DMS53 (cell line): Measurements from ENCODE around the gene REEP6.

Experiments
- DNase-seq: peaks from one replicate; lab custom pipeline; 2025; lab: John Stamatoyannopoulos, UW

The REEP6 gene

DNA sequence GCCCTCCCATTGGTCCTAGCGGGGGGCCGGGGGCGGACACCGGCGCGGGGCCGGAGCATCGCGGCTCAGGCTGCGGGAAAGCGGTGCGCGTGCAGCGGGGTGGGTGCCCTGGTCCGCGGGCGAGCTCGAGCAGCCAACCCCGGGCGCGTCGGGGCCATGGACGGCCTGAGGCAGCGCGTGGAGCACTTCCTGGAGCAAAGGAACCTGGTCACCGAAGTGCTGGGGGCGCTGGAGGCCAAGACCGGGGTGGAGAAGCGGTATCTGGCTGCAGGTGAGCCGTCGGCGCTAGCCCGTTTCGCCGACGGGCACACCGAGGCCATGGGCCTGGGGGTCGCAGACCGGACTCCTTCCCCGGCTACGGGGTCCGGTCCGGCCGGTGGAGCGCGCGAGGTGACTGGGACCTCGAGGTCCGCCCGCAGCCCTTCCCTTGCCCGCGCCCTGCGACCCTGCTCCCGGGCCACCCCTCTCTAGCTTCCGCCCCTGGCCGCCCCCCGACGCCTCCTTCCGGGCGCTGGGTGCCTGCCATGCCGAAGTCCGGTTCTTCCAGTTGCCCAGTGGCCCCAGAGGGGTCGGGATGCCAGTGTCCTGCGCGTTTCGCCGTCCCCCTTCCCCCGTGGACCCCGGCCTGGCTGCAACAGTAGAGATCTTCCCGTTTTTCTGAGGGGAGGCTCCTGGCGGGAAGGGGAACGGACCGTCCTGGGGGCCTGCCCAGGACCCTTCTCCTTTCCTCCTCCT lies at the start of gene REEP6:
TSS of gene REEP6 (plus strand) at position 68 of the 735 bp plus-strand sequence. CDS start at position 157, 89 bp downstream.
- no peak for DNase-seq

DNA sequence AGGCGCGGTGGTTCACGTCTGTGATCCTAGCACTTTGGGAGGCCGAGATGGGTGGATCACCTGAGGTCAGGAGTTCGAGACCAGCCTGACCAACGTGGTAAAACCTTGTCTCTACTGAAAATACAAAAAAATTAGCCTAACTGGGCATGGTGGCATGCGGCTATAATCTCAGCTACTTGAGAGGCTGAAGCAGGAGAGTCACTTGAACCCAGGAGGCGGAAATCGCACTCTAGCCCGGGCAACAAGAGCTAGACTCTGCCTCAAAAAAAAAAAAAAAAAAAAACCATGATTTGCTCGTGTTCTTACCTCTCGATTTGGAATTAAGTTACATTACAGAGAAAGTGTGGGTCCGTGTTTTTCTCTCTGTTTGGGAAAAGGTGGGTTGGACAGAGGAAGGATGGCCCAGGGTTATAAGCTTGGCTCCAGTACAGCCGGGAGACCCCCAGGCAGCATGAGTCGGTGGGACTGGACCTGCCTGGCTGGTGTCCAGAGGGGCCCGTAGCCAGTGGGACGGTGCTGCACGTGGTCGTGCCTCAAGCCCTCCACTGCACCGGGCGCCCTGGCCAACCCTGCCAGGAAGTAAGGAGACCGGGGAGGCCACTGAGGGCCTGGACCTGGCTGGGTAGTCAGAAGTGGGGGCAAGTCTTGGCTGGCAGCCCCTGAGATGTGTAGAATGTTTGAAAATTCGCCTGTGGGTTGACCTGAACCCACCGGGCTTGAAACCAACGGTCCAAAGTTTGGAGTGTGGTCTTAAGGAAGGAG lies 49.1 kb upstream of the REEP6 start:
- no peak for DNase-seq

DNA sequence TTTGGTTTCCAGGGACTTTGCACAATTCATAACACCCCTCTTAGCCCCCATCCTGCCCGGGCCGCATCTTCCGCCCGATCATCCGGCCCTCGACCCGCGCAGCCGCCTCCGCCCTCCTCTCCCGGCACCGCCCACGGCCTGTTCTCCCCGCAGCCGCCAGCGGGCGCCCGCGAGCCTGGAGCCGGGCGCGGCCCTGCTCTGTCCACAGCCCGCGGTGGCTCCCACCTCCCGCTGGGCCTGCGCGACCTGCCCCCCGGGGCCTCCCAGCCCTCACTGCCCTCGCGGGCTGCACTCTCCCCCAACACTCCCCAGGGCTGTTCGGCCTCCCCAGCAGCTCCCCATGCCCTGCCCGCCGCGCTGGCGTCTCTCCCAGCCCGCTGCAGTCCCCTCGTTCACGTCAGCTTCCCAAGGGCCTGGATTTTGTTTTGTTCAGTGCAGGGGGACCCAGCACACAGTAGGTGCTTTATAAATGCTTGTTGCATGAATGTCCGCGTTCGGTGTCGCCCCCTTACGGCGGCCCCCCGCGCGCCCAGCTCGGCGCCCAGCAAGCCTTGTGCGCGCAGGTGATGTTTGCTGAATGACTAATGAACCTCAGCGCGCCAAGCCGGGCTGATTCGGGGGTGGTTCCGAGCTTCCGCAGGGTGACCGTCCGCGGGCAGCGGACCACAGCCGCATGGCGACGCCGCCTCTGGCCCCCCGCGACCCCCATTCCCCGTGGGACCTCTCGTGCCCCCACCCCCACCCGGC lies 45.6 kb upstream of the REEP6 start:
- peak; percentile 81 for DNase-seq

DNA sequence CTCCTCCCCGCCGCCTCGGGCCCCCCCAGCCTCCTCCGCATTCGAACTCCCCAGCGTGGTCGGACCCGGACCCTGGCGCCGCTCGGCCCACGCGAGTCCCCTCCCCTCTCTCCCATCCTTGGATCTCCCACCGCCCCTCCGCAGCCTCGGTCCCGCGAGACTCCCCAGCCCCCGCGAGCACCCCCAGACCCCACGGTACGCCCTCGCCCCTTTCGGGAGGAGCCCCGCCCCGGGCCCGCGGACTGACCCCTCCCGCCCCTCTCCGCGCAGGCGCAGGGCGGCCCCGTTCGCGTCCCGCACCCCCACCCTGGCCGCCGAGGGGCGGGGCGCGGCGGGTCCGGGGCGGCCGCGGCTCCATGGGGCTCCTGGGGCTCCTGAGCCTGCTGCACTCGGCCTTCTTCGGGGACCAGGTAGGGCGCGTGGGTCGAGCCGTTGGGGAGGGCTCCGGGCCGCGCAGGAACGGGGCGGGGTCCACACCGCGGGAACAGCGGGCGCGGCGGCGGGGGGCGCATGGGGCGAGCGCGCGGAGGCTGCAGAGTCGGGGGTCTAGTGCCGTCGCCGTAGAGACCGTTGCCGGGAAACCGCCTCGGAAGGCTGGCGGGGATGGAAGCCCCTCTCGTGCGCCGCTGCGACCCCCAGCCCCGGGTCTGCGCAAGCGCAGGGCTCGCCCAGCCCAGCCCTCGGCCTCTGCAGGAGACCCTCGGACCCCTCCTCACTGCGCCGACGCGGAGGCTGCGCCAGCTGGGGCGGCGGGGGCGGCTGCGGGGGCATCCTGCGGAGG lies 44.9 kb upstream of the REEP6 start:
- DNase-seq: peak; percentile 80

DNA sequence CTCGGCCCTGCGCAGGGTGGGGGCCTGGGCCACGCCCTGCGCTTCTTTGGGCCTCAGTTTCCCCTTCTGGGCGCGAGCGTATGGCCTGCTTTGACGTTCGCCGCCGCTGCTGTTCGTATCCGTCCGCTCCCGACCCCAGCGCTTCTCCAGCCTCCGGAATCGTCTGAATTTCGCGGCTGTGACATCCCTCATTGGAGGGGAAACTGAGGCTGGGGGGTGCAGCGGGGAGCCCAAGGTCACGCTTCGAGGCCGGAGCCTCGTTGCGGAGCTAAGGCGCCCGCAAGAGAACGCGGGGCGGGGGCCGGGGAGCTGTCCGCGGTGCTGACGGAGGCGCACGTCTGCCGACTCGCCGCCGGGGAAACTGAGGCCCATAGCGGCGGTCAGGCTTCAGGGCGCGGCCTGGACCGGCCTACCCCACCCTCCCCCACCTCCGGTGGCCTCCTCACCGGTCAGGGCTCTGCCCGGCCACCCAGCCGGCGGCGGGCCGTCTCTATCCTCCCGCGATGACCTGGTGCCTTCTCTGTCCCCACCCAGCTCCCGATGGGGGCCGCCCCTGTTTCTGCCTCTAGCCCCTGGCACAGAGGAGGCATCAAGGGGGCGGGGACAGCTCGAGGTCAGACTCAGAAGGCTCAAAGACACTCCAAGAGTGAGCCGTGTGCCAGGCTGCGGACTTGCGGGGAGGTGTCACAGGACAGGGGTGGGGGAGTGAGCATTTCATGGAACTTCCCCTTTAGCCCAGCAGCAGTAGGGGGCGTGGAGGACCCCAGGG lies 44.1 kb upstream of the REEP6 start:
- DNase-seq: peak; percentile 44

DNA sequence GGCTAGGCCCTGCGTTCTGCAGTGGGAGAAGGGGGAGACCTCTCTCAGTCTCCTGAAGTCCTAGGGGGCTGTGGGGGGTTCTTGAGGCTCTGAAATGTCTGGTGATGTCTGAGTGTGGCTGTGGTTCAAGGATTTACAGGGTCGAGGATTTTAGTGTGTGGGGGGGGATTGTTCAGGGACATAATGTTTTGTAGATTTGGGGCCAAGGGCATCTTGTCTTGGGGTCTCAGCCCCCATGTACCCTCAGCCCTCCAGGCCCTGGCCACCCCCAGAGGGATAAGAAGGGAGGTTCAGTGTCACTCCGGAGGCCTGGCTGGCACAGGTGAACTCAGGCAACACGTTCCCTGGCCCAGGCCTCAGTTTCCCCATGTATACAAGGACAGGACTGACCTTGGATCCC lies 43.5 kb upstream of the REEP6 start:
- DNase-seq: no peak

DNA sequence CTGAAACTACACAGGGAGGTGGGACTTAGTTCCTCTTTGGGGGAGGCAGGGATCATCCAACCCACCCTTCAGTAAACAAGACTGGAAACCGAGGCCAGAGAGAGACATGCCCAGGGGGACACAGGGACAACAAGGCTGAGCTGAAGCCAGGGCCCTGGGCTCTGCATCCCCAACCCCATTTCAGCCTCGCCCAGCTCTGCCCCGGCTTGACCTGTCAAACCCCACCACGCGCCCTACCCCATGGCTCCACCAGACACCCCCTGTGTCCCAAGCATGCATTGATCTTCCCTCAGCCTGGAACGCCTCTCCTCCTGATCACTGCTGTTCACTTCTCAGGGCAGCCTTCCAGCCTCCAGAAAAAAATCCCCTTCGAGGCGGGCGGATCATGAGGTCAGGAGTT lies 43.0 kb upstream of the REEP6 start:
- no peak for DNase-seq

DNA sequence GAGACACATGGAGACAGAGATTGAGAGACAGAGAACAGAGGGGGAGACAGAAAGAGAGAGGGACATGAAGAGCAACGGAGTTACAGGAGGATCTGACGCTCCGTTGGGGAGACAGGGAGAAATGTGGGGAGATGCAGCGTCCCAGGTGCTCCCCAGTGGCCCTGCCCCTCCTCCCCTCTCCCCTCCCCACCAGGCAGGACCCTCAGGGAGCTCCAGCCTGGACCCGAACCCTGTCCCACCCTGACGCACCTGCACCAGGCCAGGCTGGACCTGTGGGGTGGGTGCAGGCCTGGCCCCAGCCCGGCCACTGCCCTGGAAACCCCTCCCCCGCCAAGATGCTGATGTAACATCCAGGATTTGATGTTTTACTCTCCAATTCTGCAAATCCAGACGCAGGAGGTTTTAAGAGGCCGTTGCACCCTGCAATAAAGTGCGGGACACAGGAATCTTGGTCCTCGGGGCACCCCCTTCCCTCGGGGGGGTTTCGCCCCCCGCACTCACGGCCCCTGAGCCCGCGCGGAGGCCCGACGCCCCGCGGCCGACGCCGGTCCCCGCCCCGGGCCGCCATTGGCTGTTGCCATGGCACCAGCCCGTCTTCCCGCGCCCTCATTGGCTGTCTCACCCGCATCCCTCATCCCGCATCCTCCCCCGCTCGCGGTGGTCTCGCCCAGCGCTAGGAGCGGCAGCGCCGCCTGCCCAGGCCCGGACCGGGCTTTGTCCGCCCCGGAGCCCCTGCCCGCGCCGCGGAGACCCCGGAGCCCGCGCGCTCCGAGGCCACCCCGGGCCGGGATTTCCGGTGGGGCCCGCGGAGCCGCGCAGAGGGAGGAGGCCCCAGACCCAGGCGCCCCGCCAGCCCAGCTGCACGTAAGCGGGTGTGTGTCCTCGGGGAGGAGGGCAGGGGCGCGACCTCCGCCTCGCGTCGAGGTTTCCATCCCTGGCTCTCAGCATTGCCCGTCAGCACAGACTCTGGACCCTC lies 41.2 kb upstream of the REEP6 start, which contains the start of gene APC2:
TSS of gene APC2 (plus strand) at position 655 of the 976 bp plus-strand sequence. CDS start 2,881 bp downstream, outside the sequence.
- DNase-seq: peak; percentile 80

DNA sequence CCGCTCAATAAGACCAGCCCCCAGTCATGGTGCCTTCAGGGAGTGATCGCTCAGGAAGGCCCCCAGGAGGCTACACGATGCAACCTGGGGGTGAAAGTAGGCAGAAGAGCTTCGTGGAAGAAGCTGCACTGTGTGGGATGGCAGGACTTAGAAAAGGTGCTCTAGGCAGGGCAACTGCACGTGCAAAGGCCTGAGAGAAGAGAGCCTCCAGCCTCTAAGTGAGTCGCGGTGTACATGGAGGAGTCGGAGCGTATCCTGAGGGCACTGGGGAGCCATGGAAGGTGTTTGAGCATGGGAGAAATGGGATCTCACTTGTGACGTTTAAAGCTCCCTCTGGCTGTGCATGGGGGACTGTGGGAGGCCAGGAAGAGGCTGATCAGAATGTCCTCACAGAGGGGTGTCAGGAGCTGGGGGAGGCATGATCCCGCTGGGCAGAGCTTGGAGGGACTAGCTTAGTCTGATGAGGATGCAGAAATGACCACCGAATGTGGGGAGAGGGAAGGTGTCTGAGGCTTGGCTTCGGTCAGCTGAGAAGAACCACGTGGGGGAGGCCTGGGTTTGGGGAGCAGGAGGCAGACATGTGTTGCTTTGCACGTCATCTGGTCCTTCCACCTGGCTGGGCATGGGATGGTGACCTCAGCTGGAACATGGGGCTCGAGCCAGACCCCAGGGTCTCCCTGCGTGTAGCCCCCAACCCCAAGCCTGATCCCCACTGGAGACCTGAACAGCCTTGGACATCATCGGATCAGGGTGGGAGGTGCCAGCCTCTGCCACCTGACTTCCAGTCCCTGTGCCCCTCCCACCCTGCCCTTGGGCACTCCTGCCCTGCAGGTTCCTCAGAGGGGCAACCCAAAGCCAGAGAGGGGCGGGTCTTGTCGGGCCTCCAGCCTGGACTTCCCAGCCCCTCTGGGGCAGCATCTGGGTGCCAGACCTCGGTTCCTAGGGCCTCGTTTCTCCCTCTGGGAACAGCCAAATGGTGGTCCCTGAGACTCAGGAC lies 39.9 kb upstream of the REEP6 start:
- peak; percentile 37 for DNase-seq

DNA sequence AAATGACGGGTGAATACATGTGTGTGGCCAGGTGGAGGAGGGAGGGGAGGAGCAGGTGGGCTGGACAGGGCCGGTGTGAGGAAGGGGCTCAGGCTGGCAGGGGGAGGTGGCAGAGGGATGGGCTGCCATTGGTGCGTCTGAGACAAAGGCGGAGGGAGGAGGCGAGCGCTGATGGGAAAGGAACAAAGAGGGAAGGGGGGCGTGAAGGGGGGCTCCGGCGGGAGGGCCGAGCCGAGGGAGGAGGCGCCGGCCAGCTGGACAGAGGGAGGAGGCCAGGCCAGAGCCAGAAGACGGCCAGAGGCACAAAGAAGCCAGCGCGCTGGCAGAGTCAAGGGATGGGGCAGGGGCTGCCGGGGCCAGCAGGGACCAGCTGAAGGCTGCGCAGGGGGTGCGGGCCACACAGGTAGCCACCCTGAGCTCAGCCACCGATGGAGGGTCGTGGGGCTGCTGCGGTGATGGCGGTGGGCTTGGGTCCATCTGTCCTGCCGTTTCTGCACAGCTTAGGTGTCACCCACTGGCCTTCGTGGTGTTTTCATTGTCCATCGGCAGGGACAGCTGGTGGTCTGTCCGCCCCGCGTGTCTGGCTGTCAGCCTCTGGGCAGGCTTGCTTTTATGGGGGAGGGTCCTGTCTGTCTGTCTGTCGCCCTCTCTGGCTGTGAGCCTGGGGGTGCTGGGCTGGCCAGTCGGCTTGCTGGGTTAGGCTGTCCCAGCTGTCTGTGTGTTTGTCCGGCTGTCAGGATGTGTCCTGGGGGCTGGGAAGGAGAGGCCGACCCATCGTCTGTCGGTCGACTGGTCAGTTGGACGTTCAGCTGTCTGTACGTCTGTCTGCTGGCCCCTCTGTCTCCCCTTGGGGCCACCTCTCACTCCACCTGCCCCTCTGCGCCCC lies 38.8 kb upstream of the REEP6 start:
- no peak for DNase-seq

DNA sequence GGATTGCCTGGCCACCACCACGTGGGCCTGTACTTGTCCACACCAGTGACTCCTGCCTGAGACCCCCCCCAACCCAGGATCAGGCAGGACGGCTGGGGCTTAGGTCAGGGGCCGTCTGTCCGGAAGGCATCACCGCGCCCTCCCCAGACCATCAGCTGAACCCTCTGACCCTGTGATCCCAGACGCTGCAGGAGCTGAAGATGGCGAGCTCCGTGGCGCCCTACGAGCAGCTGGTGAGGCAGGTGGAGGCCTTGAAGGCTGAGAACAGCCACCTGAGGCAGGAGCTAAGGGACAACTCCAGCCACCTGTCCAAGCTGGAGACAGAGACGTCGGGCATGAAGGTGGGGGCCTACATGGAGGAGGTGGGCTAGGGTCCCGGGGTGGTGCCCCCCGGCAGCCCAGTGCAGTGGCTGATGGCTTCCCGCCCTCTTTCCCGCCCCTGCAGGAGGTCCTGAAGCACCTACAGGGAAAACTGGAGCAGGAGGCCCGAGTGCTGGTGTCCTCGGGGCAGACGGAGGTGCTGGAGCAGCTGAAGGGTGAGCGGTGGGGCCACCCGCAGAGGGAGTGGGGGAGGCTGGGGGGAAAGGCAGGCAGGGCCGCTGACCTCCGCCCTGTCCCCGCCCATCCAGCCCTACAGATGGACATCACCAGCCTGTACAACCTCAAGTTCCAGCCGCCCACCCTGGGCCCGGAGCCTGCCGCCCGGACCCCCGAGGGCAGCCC lies 38.0 kb upstream of the REEP6 start:
- peak; percentile 59 for DNase-seq

DNA sequence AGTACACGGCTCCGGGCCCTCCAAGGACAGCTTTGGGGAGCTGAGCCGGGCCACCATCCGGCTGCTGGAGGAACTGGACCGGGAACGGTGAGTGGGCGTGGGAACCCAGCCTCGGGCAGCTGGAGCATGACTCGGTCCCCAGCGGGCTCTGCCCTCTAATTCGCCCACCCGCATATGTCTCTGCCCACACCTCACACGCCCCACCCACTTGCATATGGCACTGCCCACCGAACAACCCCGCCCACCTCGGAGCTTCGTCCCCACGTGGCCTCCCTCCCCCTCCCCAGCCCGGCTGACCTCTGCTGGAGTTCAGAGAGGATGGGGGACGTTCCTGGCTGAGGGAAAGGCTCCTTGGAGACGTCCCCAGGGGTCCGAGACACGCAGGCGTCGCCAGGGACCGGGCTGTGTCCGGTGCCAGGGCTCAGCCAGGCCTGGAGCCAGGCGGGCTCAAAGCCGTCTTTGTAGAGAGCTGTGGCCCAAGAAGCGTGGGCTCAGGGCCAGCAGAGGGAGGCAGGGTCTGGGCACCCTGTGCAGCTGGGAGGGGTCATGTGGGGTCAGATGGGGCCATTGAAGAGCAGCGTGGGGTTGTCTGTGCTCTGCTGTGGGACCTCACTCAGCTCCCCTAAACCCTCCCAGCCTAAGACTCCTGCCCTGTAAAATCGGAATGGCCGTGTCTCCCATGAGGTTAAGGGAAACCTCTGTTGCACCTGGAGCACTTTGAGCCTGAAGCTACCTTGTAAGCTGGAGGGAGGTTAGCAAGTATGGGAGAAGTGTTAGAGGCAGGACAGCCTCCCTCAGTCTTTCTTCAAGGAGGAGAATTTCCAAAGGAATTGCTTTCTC lies 37.2 kb upstream of the REEP6 start:
- peak; percentile 37 for DNase-seq

DNA sequence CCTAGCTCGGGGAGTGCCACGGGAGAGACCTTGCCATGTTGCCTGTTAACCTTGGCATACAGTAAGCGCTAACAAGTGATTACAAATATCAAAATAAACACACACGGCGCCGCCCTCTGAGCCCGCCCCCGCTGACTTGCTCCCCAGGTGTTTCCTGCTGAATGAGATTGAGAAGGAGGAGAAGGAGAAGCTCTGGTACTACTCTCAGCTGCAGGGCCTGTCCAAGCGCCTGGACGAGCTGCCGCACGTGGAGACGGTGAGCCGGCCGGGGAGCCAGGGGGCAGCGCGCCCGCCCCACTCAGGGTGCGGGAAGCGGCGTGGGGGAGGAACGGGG lies 36.0 kb upstream of the REEP6 start:
- peak; percentile 80 for DNase-seq

DNA sequence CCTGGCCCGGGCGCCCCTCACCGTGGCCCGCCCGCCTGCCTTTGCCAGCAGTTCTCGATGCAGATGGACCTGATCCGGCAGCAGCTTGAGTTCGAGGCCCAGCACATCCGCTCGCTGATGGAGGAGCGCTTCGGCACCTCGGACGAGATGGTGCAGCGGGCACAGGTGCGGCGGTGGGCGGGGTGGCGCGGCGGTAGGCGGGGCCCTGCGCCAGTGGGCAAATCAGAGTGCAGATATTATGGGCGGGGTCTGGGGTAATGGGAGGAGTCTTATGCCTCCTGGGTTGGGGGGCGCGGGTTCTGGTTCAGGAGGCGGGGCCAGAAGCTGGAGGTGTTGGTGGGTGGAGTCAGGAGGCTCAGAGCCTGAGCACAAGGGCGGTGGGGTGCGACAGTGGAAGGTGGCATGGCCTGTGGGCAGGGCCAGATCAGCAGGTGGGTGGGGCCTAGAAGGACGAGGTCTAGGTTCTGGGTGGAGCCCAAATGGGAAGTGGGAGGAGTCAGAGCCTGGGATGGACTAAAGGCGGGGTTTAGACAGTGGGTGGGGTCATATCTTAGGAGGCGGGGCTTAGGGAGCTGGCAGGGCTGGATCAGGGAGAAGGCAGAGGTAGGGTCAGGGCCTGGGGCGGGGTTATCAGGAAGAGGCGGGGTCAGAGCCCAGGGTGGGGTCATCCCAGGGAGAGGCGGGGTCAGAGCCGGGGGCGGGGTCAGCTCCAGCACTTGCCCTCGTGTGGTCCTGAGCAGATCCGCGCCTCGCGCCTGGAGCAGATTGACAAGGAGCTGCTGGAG lies 35.5 kb upstream of the REEP6 start:
- DNase-seq: peak; percentile 70
